Effector CD8-positive, alpha-beta T cell (primary cell): ENCODE measurements around the gene CDCA5.

Experiments
- DNase-seq: peaks from one replicate; lab custom pipeline; 2025; lab: John Stamatoyannopoulos, UW

CDCA5 gene

GRCh38 chr11:65107751-65108468 is 24.1 kb upstream of the CDCA5 start:
- DNase-seq, result no peak

GRCh38 chr11:65107078-65107477 is 23.2 kb upstream of the CDCA5 start:
- no peak for DNase-seq

- DNase-seq, result no peak
These were observed 20.8 kb upstream of the CDCA5 start for GRCh38 chr11:65104628-65105027.

GRCh38 chr11:65103476-65103875 is 19.6 kb upstream of the CDCA5 start:
- DNase-seq, result no peak

- DNase-seq, result no peak
These were observed 18.6 kb upstream of the CDCA5 start for GRCh38 chr11:65102142-65103095.

GRCh38 chr11:65100674-65101350 is 17.0 kb upstream of the CDCA5 start:
- no peak for DNase-seq

- DNase-seq, result no peak
These were observed 13.1 kb upstream of the CDCA5 start for GRCh38 chr11:65096926-65097325.

- peak; percentile 74 for DNase-seq
These were observed 12.3 kb upstream of the CDCA5 start, which contains the start of gene VPS51 for GRCh38 chr11:65095974-65096806. VPS51 (plus strand) TSS chr11:65096214; CDS start chr11:65096251, 37 bp downstream.

GRCh38 chr11:65095427-65095826 is 11.6 kb upstream of the CDCA5 start:
- DNase-seq, result no peak

GRCh38 chr11:65090628-65091027 is 6.8 kb upstream of the CDCA5 start:
- no peak for DNase-seq

- no peak for DNase-seq
These were observed 5.8 kb upstream of the CDCA5 start for GRCh38 chr11:65089621-65090020.

- no peak for DNase-seq
These were observed 4.0 kb upstream of the CDCA5 start for GRCh38 chr11:65087827-65088226.

- DNase-seq, result no peak
These were observed 3.4 kb upstream of the CDCA5 start for GRCh38 chr11:65087216-65087615.

GRCh38 chr11:65086809-65087208 is 3.0 kb upstream of the CDCA5 start:
- DNase-seq, result no peak

- DNase-seq, result no peak
These were observed 1.6 kb upstream of the CDCA5 start for GRCh38 chr11:65085446-65085845.

GRCh38 chr11:65084598-65085375 is 947 bp upstream of the CDCA5 start:
- no peak for DNase-seq

GRCh38 chr11:65083134-65083833 is 556 bp downstream of the CDCA5 start:
- DNase-seq, result no peak

- no peak for DNase-seq
These were observed 5.0 kb downstream of the CDCA5 start for GRCh38 chr11:65078786-65079342.

GRCh38 chr11:65078151-65078550 is 5.7 kb downstream of the CDCA5 start:
- DNase-seq, result peak; percentile 34

GRCh38 chr11:65077451-65077850 is 6.4 kb downstream of the CDCA5 start:
- DNase-seq, result no peak
